K562 (cell line): ENCODE results near the gene BCL7B. TPM values are rescaled to one million over a fixed set of nuclear protein-coding genes. Genes with fewer than 3 reads are reported as not detected.
A peak's percentile ranks its signal among the peaks of the same experiment; 100 is the strongest.

ENCODE experiments used
- CHD2 ChIP-seq: IDR thresholded peaks from 2 replicates; pipeline ENCODE4 v1.6.1; 2011; ENCODE audit warnings: low read depth, low read length
- FOXK1 ChIP-seq: sonication (generic); formaldehyde crosslinking; IDR thresholded peaks from 2 replicates; pipeline ENCODE4 v1.8.0; 2022; ENCODE audit warnings: missing genetic modification reagents, mild to moderate bottlenecking, borderline replicate concordance
- HNRNPL ChIP-seq: fragments of 200-400 bp; formaldehyde crosslinking; IDR thresholded peaks from 2 replicates; pipeline ENCODE4 v1.6.1; 2017; ENCODE audit warnings: low read depth, mild to moderate bottlenecking, low read length
- MEIS2 ChIP-seq: fragments of 450-650 bp; IDR thresholded peaks from 2 replicates; pipeline ENCODE4 v1.6.1; 2014; ENCODE audit warnings: mild to moderate bottlenecking; ENCODE audit not compliant: partially characterized antibody
- MXI1 ChIP-seq: IDR thresholded peaks from 2 replicates; pipeline ENCODE4 v1.6.1; 2011; ENCODE audit warnings: low read depth, mild to moderate bottlenecking, improper control_type of control experiment, low read length
- NCOA6 ChIP-seq: fragments of 450-650 bp; IDR thresholded peaks from 2 replicates; pipeline ENCODE4 v1.6.1; 2017; ENCODE audit warnings: mild to moderate bottlenecking
- NRF1 ChIP-seq, 2 experiments: fragments of 450-650 bp; IDR thresholded peaks in 1 of 2; conservative IDR thresholded peaks in 1 of 2; 2 replicates each; pipeline ENCODE4 v1.6.1; 2014; ENCODE audit warnings: mild to moderate bottlenecking in 2 of 2
- POLR2G ChIP-seq: fragments of 200-400 bp; formaldehyde crosslinking; IDR thresholded peaks from 2 replicates; pipeline ENCODE4 v1.6.1; 2017; ENCODE audit warnings: low read depth, mild to moderate bottlenecking, antibody characterized with exemption, low read length, moderate library complexity
- POLR2H ChIP-seq: IDR thresholded peaks from 2 replicates; pipeline ENCODE4 v1.6.1; 2016; ENCODE audit warnings: missing genetic modification characterization, low read depth, mild to moderate bottlenecking, control low read depth, missing compliant biosample characterization, moderate library complexity
- SMARCA4 ChIP-seq: fragments of 450-650 bp; IDR thresholded peaks from 2 replicates; pipeline ENCODE4 v1.6.1; 2016
- TAL1 ChIP-seq: fragments of 450-650 bp; IDR thresholded peaks from 2 replicates; pipeline ENCODE4 v1.6.1; 2016; ENCODE audit warnings: mild to moderate bottlenecking
- TCF7 ChIP-seq: sonication (generic); IDR thresholded peaks from 2 replicates; pipeline ENCODE4 v1.6.1; 2016; ENCODE audit warnings: antibody characterized with exemption, borderline replicate concordance
- TEAD4 ChIP-seq, 2 experiments: sonication (generic) in 1 of 2; formaldehyde crosslinking in 1 of 2; IDR thresholded peaks; 2 replicates each; pipeline versions ENCODE4 v1.6.1 to v1.8.0; 2012 to 2022; ENCODE audit warnings: borderline replicate concordance in 1 of 2, inconsistent platforms in 1 of 2, low read length in 1 of 2, mild to moderate bottlenecking in 1 of 2, missing genetic modification reagents in 1 of 2
- ZNF324 ChIP-seq: fragments of 250-450 bp; sonication (Bioruptor Pico); IDR thresholded peaks from 2 replicates; pipeline ENCODE4 v1.4.0; 2020; ENCODE audit warnings: mild to moderate bottlenecking
- ZNF707 ChIP-seq: fragments of 250-450 bp; sonication (Bioruptor Pico); conservative IDR thresholded peaks from 2 replicates; pipeline ENCODE4 v1.8.0; 2022; ENCODE audit warnings: inconsistent platforms, mild to moderate bottlenecking, moderate library complexity
- polyA plus RNA-seq, 8 experiments: library from polyadenylated mRNA; depleted of rRNA in 4 of 8; stranded (reverse) in 5 of 8; unstranded in 3 of 8; fragments of >200 nt; fragmentation: Nextera tagmentation in 2 of 8; fragmentation: Illumina TruSeq in 1 of 8; extraction: Ambion mirVana in 2 of 8; extraction: Trizol in 1 of 8; gene quantifications; 2 replicates each; pipeline versions ENCODE4 v1.2.1 to v1.2.3, GENCODE V29; 2011 to 2014; ENCODE audit warnings: inconsistent platforms in 1 of 8, missing spikeins in 1 of 8
- total RNA-seq, 7 experiments: library from RNA; depleted of rRNA in 6 of 7; stranded (reverse); fragments of >200 nt in 6 of 7; fragmentation: Illumina TruSeq in 2 of 7; extraction: Trizol in 2 of 7; gene quantifications; 2 replicates each; pipeline versions ENCODE4 v1.2.1 to v1.2.3, GENCODE V29; 2011 to 2021; ENCODE audit warnings: low replicate concordance in 1 of 7
- TF ChIP-seq, protein P1 (sequence below): fragments of 200-800 bp; sonication (Bioruptor generic); IDR thresholded peaks from 2 replicates; pipeline ENCODE4 v1.6.1; 2016; ENCODE audit warnings: missing genetic modification characterization, missing compliant biosample characterization
- TF ChIP-seq, protein P2 (sequence below), 3 experiments: fragments of 200-800 bp in 1 of 3; fragments of 250-450 bp in 1 of 3; fragments of 450-650 bp in 1 of 3; sonication (Bioruptor Pico) in 1 of 3; sonication (Bioruptor generic) in 1 of 3; formaldehyde crosslinking in 1 of 3; IDR thresholded peaks; 2 replicates each; pipeline versions ENCODE4 v1.6.1 to v1.8.0; 2016 to 2022; ENCODE audit warnings: mild to moderate bottlenecking in 2 of 3, missing genetic modification characterization in 2 of 3, missing compliant biosample characterization in 1 of 3, moderate library complexity in 1 of 3
- TF ChIP-seq, protein P3 (sequence below): sonication (generic); formaldehyde crosslinking; IDR thresholded peaks from 2 replicates; pipeline ENCODE4 v1.8.0; 2022; ENCODE audit warnings: mild to moderate bottlenecking, missing genetic modification reagents

Gene BCL7B
- total and polyA plus RNA-seq, 9 of the 15 experiments (the other 6 are each of a cell fraction or from before 2014, with no cell fraction given): 10.0 to 73.2 (median 32.9) TPM

GRCh38 chr7:73560109-73560835, 2.8 kb upstream of the BCL7B start (continued):
- TF ChIP-seq, protein P1, sequence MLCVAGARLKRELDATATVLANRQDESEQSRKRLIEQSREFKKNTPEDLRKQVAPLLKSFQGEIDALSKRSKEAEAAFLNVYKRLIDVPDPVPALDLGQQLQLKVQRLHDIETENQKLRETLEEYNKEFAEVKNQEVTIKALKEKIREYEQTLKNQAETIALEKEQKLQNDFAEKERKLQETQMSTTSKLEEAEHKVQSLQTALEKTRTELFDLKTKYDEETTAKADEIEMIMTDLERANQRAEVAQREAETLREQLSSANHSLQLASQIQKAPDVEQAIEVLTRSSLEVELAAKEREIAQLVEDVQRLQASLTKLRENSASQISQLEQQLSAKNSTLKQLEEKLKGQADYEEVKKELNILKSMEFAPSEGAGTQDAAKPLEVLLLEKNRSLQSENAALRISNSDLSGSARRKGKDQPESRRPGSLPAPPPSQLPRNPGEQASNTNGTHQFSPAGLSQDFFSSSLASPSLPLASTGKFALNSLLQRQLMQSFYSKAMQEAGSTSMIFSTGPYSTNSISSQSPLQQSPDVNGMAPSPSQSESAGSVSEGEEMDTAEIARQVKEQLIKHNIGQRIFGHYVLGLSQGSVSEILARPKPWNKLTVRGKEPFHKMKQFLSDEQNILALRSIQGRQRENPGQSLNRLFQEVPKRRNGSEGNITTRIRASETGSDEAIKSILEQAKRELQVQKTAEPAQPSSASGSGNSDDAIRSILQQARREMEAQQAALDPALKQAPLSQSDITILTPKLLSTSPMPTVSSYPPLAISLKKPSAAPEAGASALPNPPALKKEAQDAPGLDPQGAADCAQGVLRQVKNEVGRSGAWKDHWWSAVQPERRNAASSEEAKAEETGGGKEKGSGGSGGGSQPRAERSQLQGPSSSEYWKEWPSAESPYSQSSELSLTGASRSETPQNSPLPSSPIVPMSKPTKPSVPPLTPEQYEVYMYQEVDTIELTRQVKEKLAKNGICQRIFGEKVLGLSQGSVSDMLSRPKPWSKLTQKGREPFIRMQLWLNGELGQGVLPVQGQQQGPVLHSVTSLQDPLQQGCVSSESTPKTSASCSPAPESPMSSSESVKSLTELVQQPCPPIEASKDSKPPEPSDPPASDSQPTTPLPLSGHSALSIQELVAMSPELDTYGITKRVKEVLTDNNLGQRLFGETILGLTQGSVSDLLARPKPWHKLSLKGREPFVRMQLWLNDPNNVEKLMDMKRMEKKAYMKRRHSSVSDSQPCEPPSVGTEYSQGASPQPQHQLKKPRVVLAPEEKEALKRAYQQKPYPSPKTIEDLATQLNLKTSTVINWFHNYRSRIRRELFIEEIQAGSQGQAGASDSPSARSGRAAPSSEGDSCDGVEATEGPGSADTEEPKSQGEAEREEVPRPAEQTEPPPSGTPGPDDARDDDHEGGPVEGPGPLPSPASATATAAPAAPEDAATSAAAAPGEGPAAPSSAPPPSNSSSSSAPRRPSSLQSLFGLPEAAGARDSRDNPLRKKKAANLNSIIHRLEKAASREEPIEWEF (CRISPR knock-in tag): no peak
- TF ChIP-seq MXI1 (no peak), ZNF707 (CRISPR knock-in tag) (no peak), ZNF324 (CRISPR knock-in tag) (no peak), TEAD4 (IDR thresholded peaks at IDR 0.05; ENCODE audit: low read length) (no peak), TEAD4 (CRISPR knock-in tag; IDR thresholded peaks at IDR 0.05; ENCODE audit: borderline replicate concordance) (no peak), MEIS2 (no peak), NCOA6 (no peak), TCF7 (no peak), HNRNPL (no peak), POLR2G (no peak), SMARCA4 (peak; percentile 57; the same call in 1 of the 2 replicates), FOXK1 (CRISPR knock-in tag) (no peak), NRF1 (conservative IDR thresholded peaks at IDR 0.05 in 1 of 2, IDR thresholded peaks at IDR 0.05 in 1 of 2) (peak in 1 of 2 experiments; percentile 8; a peak in 1 of 4 replicates), TAL1 (no peak), POLR2H (no peak), CHD2 (no peak)
- TF ChIP-seq, protein P2, sequence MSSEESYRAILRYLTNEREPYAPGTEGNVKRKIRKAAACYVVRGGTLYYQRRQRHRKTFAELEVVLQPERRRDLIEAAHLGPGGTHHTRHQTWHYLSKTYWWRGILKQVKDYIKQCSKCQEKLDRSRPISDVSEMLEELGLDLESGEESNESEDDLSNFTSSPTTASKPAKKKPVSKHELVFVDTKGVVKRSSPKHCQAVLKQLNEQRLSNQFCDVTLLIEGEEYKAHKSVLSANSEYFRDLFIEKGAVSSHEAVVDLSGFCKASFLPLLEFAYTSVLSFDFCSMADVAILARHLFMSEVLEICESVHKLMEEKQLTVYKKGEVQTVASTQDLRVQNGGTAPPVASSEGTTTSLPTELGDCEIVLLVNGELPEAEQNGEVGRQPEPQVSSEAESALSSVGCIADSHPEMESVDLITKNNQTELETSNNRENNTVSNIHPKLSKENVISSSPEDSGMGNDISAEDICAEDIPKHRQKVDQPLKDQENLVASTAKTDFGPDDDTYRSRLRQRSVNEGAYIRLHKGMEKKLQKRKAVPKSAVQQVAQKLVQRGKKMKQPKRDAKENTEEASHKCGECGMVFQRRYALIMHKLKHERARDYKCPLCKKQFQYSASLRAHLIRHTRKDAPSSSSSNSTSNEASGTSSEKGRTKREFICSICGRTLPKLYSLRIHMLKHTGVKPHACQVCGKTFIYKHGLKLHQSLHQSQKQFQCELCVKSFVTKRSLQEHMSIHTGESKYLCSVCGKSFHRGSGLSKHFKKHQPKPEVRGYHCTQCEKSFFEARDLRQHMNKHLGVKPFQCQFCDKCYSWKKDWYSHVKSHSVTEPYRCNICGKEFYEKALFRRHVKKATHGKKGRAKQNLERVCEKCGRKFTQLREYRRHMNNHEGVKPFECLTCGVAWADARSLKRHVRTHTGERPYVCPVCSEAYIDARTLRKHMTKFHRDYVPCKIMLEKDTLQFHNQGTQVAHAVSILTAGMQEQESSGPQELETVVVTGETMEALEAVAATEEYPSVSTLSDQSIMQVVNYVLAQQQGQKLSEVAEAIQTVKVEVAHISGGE (CRISPR knock-in tag; IDR thresholded peaks at IDR 0.05): no peak
- TF ChIP-seq, protein P3, sequence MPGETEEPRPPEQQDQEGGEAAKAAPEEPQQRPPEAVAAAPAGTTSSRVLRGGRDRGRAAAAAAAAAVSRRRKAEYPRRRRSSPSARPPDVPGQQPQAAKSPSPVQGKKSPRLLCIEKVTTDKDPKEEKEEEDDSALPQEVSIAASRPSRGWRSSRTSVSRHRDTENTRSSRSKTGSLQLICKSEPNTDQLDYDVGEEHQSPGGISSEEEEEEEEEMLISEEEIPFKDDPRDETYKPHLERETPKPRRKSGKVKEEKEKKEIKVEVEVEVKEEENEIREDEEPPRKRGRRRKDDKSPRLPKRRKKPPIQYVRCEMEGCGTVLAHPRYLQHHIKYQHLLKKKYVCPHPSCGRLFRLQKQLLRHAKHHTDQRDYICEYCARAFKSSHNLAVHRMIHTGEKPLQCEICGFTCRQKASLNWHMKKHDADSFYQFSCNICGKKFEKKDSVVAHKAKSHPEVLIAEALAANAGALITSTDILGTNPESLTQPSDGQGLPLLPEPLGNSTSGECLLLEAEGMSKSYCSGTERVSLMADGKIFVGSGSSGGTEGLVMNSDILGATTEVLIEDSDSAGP (CRISPR knock-in tag): no peak
